Heart left ventricle (tissue), 16 donors: Measurements from ENCODE around the gene ASPSCR1. TPM values are rescaled to one million over a fixed set of nuclear protein-coding genes. Genes with fewer than 3 reads are reported as not detected.

Source experiments
- ATAC-seq, 4 donors: fragments of 200-7000 bp; cut with Tn5 transposase; one replicate each; pipeline ENCODE4 v1.9.1; 2020 to 2022; ENCODE audit warnings: moderate library complexity in 4 of 4, mild to moderate bottlenecking in 3 of 4, moderate number of reproducible peaks in 1 of 4
- DNase-seq, 5 donors: peaks; one replicate each; pipeline ENCODE4 v3.0.0-alpha.2; 2020
- H3K27ac ChIP-seq, 12 donors: fragments of 200-600 bp; sonication (generic) in 4 of 12; one replicate each; pipeline versions ENCODE4 v1.5.0 to v1.8.0; 2016 to 2022; ENCODE audit warnings: mild to moderate bottlenecking in 2 of 12
- H3K27me3 ChIP-seq, 9 donors: fragments of 200-600 bp; sonication (generic) in 2 of 9; one replicate each; pipeline versions ENCODE4 v1.5.1 to v1.8.0; 2016 to 2022; ENCODE audit warnings: mild to moderate bottlenecking in 3 of 9
- H3K36me3 ChIP-seq, 9 donors: fragments of 200-600 bp; sonication (generic) in 2 of 9; one replicate each; pipeline versions ENCODE4 v1.5.0 to v1.8.0; 2018 to 2022; ENCODE audit warnings: mild to moderate bottlenecking in 2 of 9
- H3K4me1 ChIP-seq, 12 donors: fragments of 200-600 bp; sonication (generic) in 4 of 12; one replicate each; pipeline versions ENCODE4 v1.5.0 to v1.8.0; 2016 to 2022; ENCODE audit warnings: mild to moderate bottlenecking in 3 of 12
- H3K4me3 ChIP-seq, 12 donors: fragments of 200-600 bp; sonication (generic) in 4 of 12; one replicate each; pipeline versions ENCODE4 v1.5.0 to v1.8.0; 2017 to 2022; ENCODE audit warnings: mild to moderate bottlenecking in 9 of 12, moderate library complexity in 4 of 12
- H3K9me3 ChIP-seq, 12 donors: fragments of 200-600 bp; sonication (generic) in 4 of 12; one replicate each; pipeline versions ENCODE4 v1.5.0 to v1.8.0; 2016 to 2022; ENCODE audit warnings: mild to moderate bottlenecking in 1 of 12
- CTCF ChIP-seq, 12 donors: fragments of 200-600 bp; sonication (generic) in 4 of 12; IDR thresholded peaks; one replicate each; pipeline versions ENCODE4 v1.5.0 to v1.8.0; 2018 to 2022; ENCODE audit warnings: antibody characterized with exemption in 12 of 12, mild to moderate bottlenecking in 5 of 12
- POLR2A ChIP-seq, 2 donors: fragments of 450-650 bp; IDR thresholded peaks; one replicate each; pipeline ENCODE4 v1.6.1; 2017; ENCODE audit warnings: antibody characterized with exemption in 2 of 2, mild to moderate bottlenecking in 2 of 2, moderate library complexity in 2 of 2
- WGBS, 4 donors: extraction: QIAGEN DNeasy Blood & Tissue Kit in 2 of 4; methylation state at CpG; one replicate each; pipeline versions ENCODE4 v1.1.5 to v1.1.7; 2013 to 2018; 5-methylcytosine and 5-hydroxymethylcytosine counted together
- intact Hi-C, 10 donors: fragments of 100-400 bp; cut with DNase I; formaldehyde crosslinking; loops; one replicate each; pipeline versions ENCODE4 v1.11.1 to v1.14.2; 2022
- polyA plus RNA-seq, 2 donors: library from polyadenylated mRNA; stranded (reverse); fragments of 200-250 nt; gene quantifications; one replicate each; pipeline ENCODE4 v1.2.3, GENCODE V29; 2013
- total RNA-seq, 9 donors: library from RNA; depleted of rRNA in 2 of 9; stranded (reverse); fragments of >200 nt in 2 of 9; fragmentation: NEBNext Ultra II Directional in 3 of 9; extraction: Animal tissue kit (Norgen Biotek cat#: 25700) in 3 of 9; gene quantifications; one replicate each; pipeline versions ENCODE4 v1.1.0 to v1.2.4, GENCODE V29; 2016 to 2023
- donor health status: ischemic (EF 13 %, LVEDD 7.1; RV severe dilation, severe dysfunction).
- donor health status: healthy with polysubstance abuse.
- donor health status: DM: no; HTN: yes; CAD: no.
- donor health status: DM: no; HTN: no; CAD: no.
- donor health status: ischemic (EF 25% LVEDD 6.9; RV normal size, moderate dysfunction).
- donor health status: ischemic (EF 25% LVEDD 5.7; RV mildly dilated, moderate dysfunction).
- donor health status: healthy.
- donor health status: DM: yes; HTN: yes; CAD: no.
- donor health status: ischemic (EF 35%, LVEDD 5.7; RV mildly dilated, moderate dysfunction).
- donor health status: nonischemic (EF 11% LVEDD 7.7; RV severe dilation, severe dysfunction).
- donor health status: DM: yes; HTN: yes; CAD: no.
- donor health status: PGD.
- donor health status: ischemic (EF 29% LVEDD 5.4; RV normal size, mild dysfunction).
- donor health status: nonischemic (EF 23%, LVEDD 6.1; RV moderate dilation, normal function).

Gene ASPSCR1
- total and polyA plus RNA-seq, 11 donors, result 15.1 to 43.6 (median 22.9) TPM

- DNase-seq (peak in 2 of 5 donors; percentile 24 to 54), ATAC-seq (no peak)
- 94 to 95% (median 95%) methylated on average over 18 to 28 of the region's 28 CpGs for WGBS, 4 donors
- Histone ChIP-seq H3K36me3 (peaks cover 0 to 69% (median 53%) of the 10 kb centered on the region in 9 donors), H3K4me1 (peaks cover 3 to 38% (median 24%) of the 10 kb centered on the region in 12 donors), H3K27me3 (no peaks in the 10 kb centered on the region), H3K27ac (no peak overlapping the region), H3K9me3 (no peaks in the 10 kb centered on the region), H3K4me3 (peak overlapping the region in 1 of 12 donors; percentile 96)
- intact Hi-C loops, result no loop called here
- TF ChIP-seq POLR2A (IDR thresholded peaks at IDR 0.05) (no peak), CTCF (IDR thresholded peaks at IDR 0.05) (no peak)
Observed at GRCh38 chr17:82053556-82054263, 76.3 kb downstream of the ASPSCR1 start.

GRCh38 chr17:82054351-82055022 lies 77.1 kb downstream of the ASPSCR1 start:
- no peak overlapping the region for H3K27ac ChIP-seq
- H3K27me3 ChIP-seq, result no peaks in the 10 kb centered on the region
- ATAC-seq, result no peak
- WGBS, 4 donors, result 87 to 89% (median 89%) methylated on average over 19 to 38 of the region's 38 CpGs
- H3K4me1 ChIP-seq, result peaks cover 3 to 36% (median 24%) of the 10 kb centered on the region in 12 donors
- peak in 3 of 5 donors; percentile 18 to 58 (median 24) for DNase-seq
- intact Hi-C loops, result loop anchor here in 1 of 10 donors (5.0 kb wide), 1 partner anchor 43 kb away; the partner anchor contains the start of gene FASN
- H3K4me3 ChIP-seq, result no peak overlapping the region
- H3K36me3 ChIP-seq, result peaks cover 0 to 70% (median 58%) of the 10 kb centered on the region in 9 donors
- H3K9me3 ChIP-seq, result no peaks in the 10 kb centered on the region
- TF ChIP-seq CTCF (IDR thresholded peaks at IDR 0.05) (no peak), POLR2A (IDR thresholded peaks at IDR 0.05) (no peak)

- Histone ChIP-seq H3K36me3 (peaks cover 0 to 71% (median 60%) of the 10 kb centered on the region in 9 donors), H3K27ac (no peak overlapping the region), H3K9me3 (no peaks in the 10 kb centered on the region), H3K27me3 (no peaks in the 10 kb centered on the region), H3K4me3 (no peak overlapping the region), H3K4me1 (peaks cover 3 to 28% (median 21%) of the 10 kb centered on the region in 12 donors)
- ATAC-seq (no peak), DNase-seq (peak in 2 of 5 donors; percentile 19 to 44)
- intact Hi-C loops, result loop anchor here in 1 of 10 donors (5.0 kb wide), 1 partner anchor 42 kb away; the partner anchor contains the start of gene FASN
- TF ChIP-seq CTCF (IDR thresholded peaks at IDR 0.05), result no peak
- no peak for TF ChIP-seq POLR2A (IDR thresholded peaks at IDR 0.05)
- 72 to 85% (median 81%) methylated on average over 15 to 26 of the region's 26 CpGs for WGBS, 4 donors
Observed at GRCh38 chr17:82055023-82055964, 77.9 kb downstream of the ASPSCR1 start.
